Measurements from ENCODE around the gene HOXA7. TPM values are rescaled to one million over a fixed set of nuclear protein-coding genes. Genes with fewer than 3 reads are reported as not detected.

HOXA7 gene
- total and polyA plus RNA-seq, 4 experiments from 2014 or later, result not detected

GRCh38 chr7:27198138-27198841, 41.8 kb upstream of the HOXA7 start:
- Histone ChIP-seq H3K4me3 (ENCODE audit: low read length in 2 of 2) (no peak overlapping the region), H3K27me3 (ENCODE audit: insufficient read depth, low read length) (peaks cover 75% of the 10 kb centered on the region), H3K9me3 (ENCODE audit: control insufficient read depth in 1 of 2, low read length in 2 of 2) (no peaks in the 10 kb centered on the region), H3K36me3 (ENCODE audit: insufficient read depth, low read length) (no peaks in the 10 kb centered on the region), H3K4me1 (ENCODE audit: insufficient read depth, low read length) (peaks cover 34% of the 10 kb centered on the region), H3K27ac (ENCODE audit: low read depth, low read length) (no peak overlapping the region)
- Mint-ChIP-seq H3K4me3 (peak overlapping the region in 6 of 8 donors; percentile 3 to 73 (median 28)), H3K27ac (peak overlapping the region in 3 of 7 donors; percentile 3 to 44 (median 33)), H3K9me3 (peaks cover 0 to 7% (median 2%) of the 10 kb centered on the region in 8 donors), H3K27me3 (peaks cover 72 to 78% of the 10 kb centered on the region in 2 donors), H3K36me3 (no peaks in the 10 kb centered on the region), H3K4me1 (peaks cover 21 to 53% (median 33%) of the 10 kb centered on the region in 4 donors)
- ChIA-PET CTCF (ENCODE audit: partially characterized antibody) (interaction anchor here (0.8 to 1.5 kb wide), 6 partner anchors 8 to 878 kb away, joined by 3 to 6 read pairs (median 5); no protein-coding TSS in a partner anchor), POLR2A (ENCODE audit: partially characterized antibody) (interaction anchor here (0.8 to 1.9 kb wide), 3 partner anchors 8 to 15 kb away, joined by 3 to 7 read pairs (median 3); no protein-coding TSS in a partner anchor)
- intact Hi-C loops (cut with micrococcal nuclease), result loop anchor here (5.0 to 10.0 kb wide), 2 partner anchors 464 to 977 kb away; partner anchors contain the start of gene HIBADH
- no peak for DNase-seq

GRCh38 chr7:27197137-27198042, 40.9 kb upstream of the HOXA7 start:
- intact Hi-C loops (cut with micrococcal nuclease), result loop anchor here (2.0 to 10.0 kb wide), 3 partner anchors 465 to 977 kb away; partner anchors contain the start of gene HIBADH
- ChIA-PET POLR2A (ENCODE audit: partially characterized antibody) (no interaction called here), CTCF (ENCODE audit: partially characterized antibody) (no interaction called here)
- Mint-ChIP-seq H3K4me1 (peaks cover 21 to 54% (median 36%) of the 10 kb centered on the region in 4 donors), H3K4me3 (peak overlapping the region in 2 of 8 donors; percentile 0 to 9), H3K36me3 (no peaks in the 10 kb centered on the region), H3K9me3 (peaks cover 0 to 7% (median 2%) of the 10 kb centered on the region in 8 donors), H3K27me3 (peaks cover 70 to 75% of the 10 kb centered on the region in 2 donors), H3K27ac (peak overlapping the region in 2 of 7 donors; percentile 33 to 77)
- Histone ChIP-seq H3K9me3 (ENCODE audit: control insufficient read depth in 1 of 2, low read length in 2 of 2) (no peaks in the 10 kb centered on the region), H3K27ac (ENCODE audit: low read depth, low read length) (no peak overlapping the region), H3K4me3 (ENCODE audit: low read length in 2 of 2) (no peak overlapping the region), H3K4me1 (ENCODE audit: insufficient read depth, low read length) (peaks cover 41% of the 10 kb centered on the region), H3K27me3 (ENCODE audit: insufficient read depth, low read length) (peaks cover 74% of the 10 kb centered on the region), H3K36me3 (ENCODE audit: insufficient read depth, low read length) (no peaks in the 10 kb centered on the region)
- no peak for DNase-seq

- Mint-ChIP-seq H3K4me3 (peak overlapping the region in 1 of 8 donors; percentile 52), H3K9me3 (peaks cover 0 to 9% (median 2%) of the 10 kb centered on the region in 8 donors), H3K27ac (peak overlapping the region in 2 of 7 donors; percentile 61 to 74), H3K36me3 (no peaks in the 10 kb centered on the region), H3K4me1 (peaks cover 20 to 54% (median 33%) of the 10 kb centered on the region in 4 donors), H3K27me3 (peaks cover 65 to 72% of the 10 kb centered on the region in 2 donors)
- Histone ChIP-seq H3K4me1 (ENCODE audit: insufficient read depth, low read length) (peaks cover 45% of the 10 kb centered on the region), H3K4me3 (ENCODE audit: low read length in 2 of 2) (no peak overlapping the region), H3K36me3 (ENCODE audit: insufficient read depth, low read length) (no peaks in the 10 kb centered on the region), H3K27ac (ENCODE audit: low read depth, low read length) (no peak overlapping the region), H3K9me3 (ENCODE audit: control insufficient read depth in 1 of 2, low read length in 2 of 2) (no peaks in the 10 kb centered on the region), H3K27me3 (ENCODE audit: insufficient read depth, low read length) (peaks cover 76% of the 10 kb centered on the region)
- DNase-seq, result peak; percentile 71 to 79 (median 75)
- POLR2A ChIA-PET (ENCODE audit: partially characterized antibody), result interaction anchor here (1.1 to 2.3 kb wide), 3 partner anchors 11 to 544 kb away, joined by 4 to 9 read pairs (median 4); partner anchors contain the start of genes HOXA11 and TAX1BP1
- intact Hi-C loops (cut with micrococcal nuclease), result loop anchor here (1.0 to 10.0 kb wide), 8 partner anchors 380 to 978 kb away; partner anchors contain the start of gene HIBADH
- CTCF ChIA-PET (ENCODE audit: partially characterized antibody), result interaction anchor here (0.7 to 3.3 kb wide), 39 partner anchors 9 to 1303 kb away, joined by 3 to 39 read pairs (median 5); partner anchors contain the start of genes HOXA10 and HOXA11
Measured at GRCh38 chr7:27196287-27196767, 39.9 kb upstream of the HOXA7 start.

GRCh38 chr7:27194686-27195379, 38.4 kb upstream of the HOXA7 start:
- Histone ChIP-seq H3K4me3 (ENCODE audit: low read length in 2 of 2) (no peak overlapping the region), H3K4me1 (ENCODE audit: insufficient read depth, low read length) (peaks cover 34% of the 10 kb centered on the region), H3K9me3 (ENCODE audit: control insufficient read depth in 1 of 2, low read length in 2 of 2) (no peaks in the 10 kb centered on the region), H3K36me3 (ENCODE audit: insufficient read depth, low read length) (no peaks in the 10 kb centered on the region), H3K27ac (ENCODE audit: low read depth, low read length) (no peak overlapping the region), H3K27me3 (ENCODE audit: insufficient read depth, low read length) (peaks cover 79% of the 10 kb centered on the region)
- CTCF ChIA-PET (ENCODE audit: partially characterized antibody), result interaction anchor here (0.6 to 3.3 kb wide), 13 partner anchors 10 to 1302 kb away, joined by 3 to 39 read pairs (median 8); no protein-coding TSS in a partner anchor
- POLR2A ChIA-PET (ENCODE audit: partially characterized antibody), result interaction anchor here (2.3 kb wide), 1 partner anchor 9 kb away, joined by 9 read pairs; the partner anchor contains the start of gene HOXA11
- Mint-ChIP-seq H3K36me3 (no peaks in the 10 kb centered on the region), H3K27ac (peak overlapping the region in 1 of 7 donors; percentile 44), H3K9me3 (peaks cover 0 to 9% (median 2%) of the 10 kb centered on the region in 8 donors), H3K4me3 (no peak overlapping the region), H3K27me3 (peaks cover 66 to 75% of the 10 kb centered on the region in 2 donors), H3K4me1 (peaks cover 12 to 53% (median 22%) of the 10 kb centered on the region in 4 donors)
- intact Hi-C loops (cut with micrococcal nuclease), result loop anchor here (5.0 to 10.0 kb wide), 2 partner anchors 467 to 980 kb away; partner anchors contain the start of gene HIBADH
- no peak for DNase-seq

GRCh38 chr7:27194002-27194352, 37.5 kb upstream of the HOXA7 start:
- ChIA-PET CTCF (ENCODE audit: partially characterized antibody) (interaction anchor here (1.8 to 3.3 kb wide), 3 partner anchors 33 to 902 kb away, joined by 6 to 39 read pairs (median 38); no protein-coding TSS in a partner anchor), POLR2A (ENCODE audit: partially characterized antibody) (interaction anchor here (0.7 kb wide), 1 partner anchor 26 kb away, joined by 3 read pairs; no protein-coding TSS in a partner anchor)
- H3K27ac ChIP-seq (ENCODE audit: low read depth, low read length), result no peak overlapping the region
- DNase-seq, result no peak
- no peak overlapping the region for H3K4me3 ChIP-seq (ENCODE audit: low read length in 2 of 2)
- peaks cover 39% of the 10 kb centered on the region for H3K4me1 ChIP-seq (ENCODE audit: insufficient read depth, low read length)
- H3K27me3 Mint-ChIP-seq, result peaks cover 68 to 78% of the 10 kb centered on the region in 2 donors
- intact Hi-C loops (cut with micrococcal nuclease), result loop anchor here (10.0 kb wide), 1 partner anchor 981 kb away; no protein-coding TSS in a partner anchor
- peaks cover 0 to 9% (median 2%) of the 10 kb centered on the region in 8 donors for H3K9me3 Mint-ChIP-seq
- no peaks in the 10 kb centered on the region for H3K36me3 Mint-ChIP-seq
- peak overlapping the region in 1 of 7 donors; percentile 62 for H3K27ac Mint-ChIP-seq
- H3K36me3 ChIP-seq (ENCODE audit: insufficient read depth, low read length), result no peaks in the 10 kb centered on the region
- peaks cover 13 to 57% (median 26%) of the 10 kb centered on the region in 4 donors for H3K4me1 Mint-ChIP-seq
- H3K27me3 ChIP-seq (ENCODE audit: insufficient read depth, low read length), result peaks cover 86% of the 10 kb centered on the region
- H3K4me3 Mint-ChIP-seq, result peak overlapping the region in 3 of 8 donors; percentile 22 to 48 (median 38)
- H3K9me3 ChIP-seq (ENCODE audit: control insufficient read depth in 1 of 2, low read length in 2 of 2), result no peaks in the 10 kb centered on the region

All from CD4-positive, alpha-beta memory T cell (primary cell).